Testis (tissue), 3 donors: ENCODE data around the gene PPP1R13L. TPM values are rescaled to one million over a fixed set of nuclear protein-coding genes. Genes with fewer than 3 reads are reported as not detected.
"Not testable (repeated sequence)": the region's sequence is repeated elsewhere in the genome, so short reads cannot be mapped to it uniquely, and the experiment has no call there.

ENCODE experiments used
- DNase-seq: peaks from one replicate; pipeline ENCODE4 v3.0.0-alpha.2; 2019
- H3K27ac ChIP-seq, 2 donors: fragments of 200-600 bp; sonication (generic); one replicate each; pipeline ENCODE4 v1.5.1; 2019
- H3K27me3 ChIP-seq: fragments of 200-600 bp; sonication (generic); one replicate; pipeline ENCODE4 v1.5.1; 2019
- H3K36me3 ChIP-seq: fragments of 200-600 bp; sonication (generic); one replicate; pipeline ENCODE4 v1.5.1; 2017; ENCODE audit warnings: low read depth; ENCODE audit errors: missing control alignments
- H3K4me1 ChIP-seq: fragments of 200-600 bp; sonication (generic); one replicate; pipeline ENCODE4 v1.5.1; 2019
- H3K4me3 ChIP-seq, 2 donors: fragments of 200-600 bp; sonication (generic); one replicate each; pipeline ENCODE4 v1.5.1; 2017 to 2019
- H3K9me3 ChIP-seq: fragments of 200-600 bp; sonication (generic); one replicate; pipeline ENCODE4 v1.5.1; 2017
- CTCF ChIP-seq, 3 experiments: fragments of 450-650 bp in 2 of 3; fragments of 200-600 bp in 1 of 3; sonication (generic) in 1 of 3; IDR thresholded peaks; one replicate each; pipeline ENCODE4 v1.5.1; 2016 to 2019; ENCODE audit warnings: antibody characterized with exemption in 3 of 3, mild to moderate bottlenecking in 2 of 3, moderate library complexity in 1 of 3
- POLR2A ChIP-seq: fragments of 450-650 bp; IDR thresholded peaks from one replicate; pipeline ENCODE4 v1.6.1; 2017; ENCODE audit warnings: antibody characterized with exemption, mild to moderate bottlenecking, moderate library complexity
- WGBS, 2 donors: methylation state at CpG; one replicate each; pipeline ENCODE4 v1.1.5; 2018; 5-methylcytosine and 5-hydroxymethylcytosine counted together
- intact Hi-C: fragments of 100-400 bp; cut with DNase I; formaldehyde crosslinking; loops from one replicate; pipeline ENCODE4 v1.15.1; 2023; ENCODE audit warnings: low total_unique reads
- microRNA-seq, 2 donors: library from miRNA; unstranded; fragments of <30 nt; microRNA quantifications; one replicate each; pipeline ENCODE4, GENCODE V29; 2016; ENCODE audit warnings: borderline number of aligned reads in 2 of 2, borderline replicate concordance in 1 of 2
- polyA plus RNA-seq: library from polyadenylated mRNA; stranded (reverse); fragments of 350-450 nt; fragmentation: Illumina TruSeq; extraction: RNeasy Lipid Tissue Mini Kit (QIAGEN cat#74804); gene quantifications from one replicate; pipeline ENCODE4 v1.2.3, GENCODE V29; 2014; ENCODE audit warnings: low read depth, low replicate concordance; ENCODE audit not compliant: insufficient read depth
- small RNA-seq, 2 donors: library from RNA; depleted of rRNA; stranded (forward); fragments of <200 nt; gene quantifications; one replicate each; pipeline ENCODE3, GENCODE V24; 2016
- total RNA-seq, 2 donors: library from RNA; depleted of rRNA; stranded (reverse); fragments of >200 nt; gene quantifications; one replicate each; pipeline ENCODE4 v1.2.3, GENCODE V29; 2016

The PPP1R13L gene
- total and polyA plus RNA-seq, 3 donors from 2014 or later, result 9.7 to 13.3 (median 12.2) TPM

- Histone ChIP-seq H3K9me3 (no peaks in the 10 kb centered on the region), H3K4me1 (no peaks in the 10 kb centered on the region), H3K36me3 (no peaks in the 10 kb centered on the region), H3K27me3 (no peaks in the 10 kb centered on the region), H3K27ac (no peak overlapping the region), H3K4me3 (no peak overlapping the region)
- TF ChIP-seq POLR2A, result no peak
- TF ChIP-seq CTCF (IDR thresholded peaks at IDR 0.05), result no peak
- 57 to 59% methylated on average over 6 of the region's 6 CpGs for WGBS, 2 donors
- DNase-seq, result no peak
- intact Hi-C loops, result no loop called here
These were observed 65.2 kb downstream of the PPP1R13L start for GRCh38 chr19:45339629-45340028.

DNA sequence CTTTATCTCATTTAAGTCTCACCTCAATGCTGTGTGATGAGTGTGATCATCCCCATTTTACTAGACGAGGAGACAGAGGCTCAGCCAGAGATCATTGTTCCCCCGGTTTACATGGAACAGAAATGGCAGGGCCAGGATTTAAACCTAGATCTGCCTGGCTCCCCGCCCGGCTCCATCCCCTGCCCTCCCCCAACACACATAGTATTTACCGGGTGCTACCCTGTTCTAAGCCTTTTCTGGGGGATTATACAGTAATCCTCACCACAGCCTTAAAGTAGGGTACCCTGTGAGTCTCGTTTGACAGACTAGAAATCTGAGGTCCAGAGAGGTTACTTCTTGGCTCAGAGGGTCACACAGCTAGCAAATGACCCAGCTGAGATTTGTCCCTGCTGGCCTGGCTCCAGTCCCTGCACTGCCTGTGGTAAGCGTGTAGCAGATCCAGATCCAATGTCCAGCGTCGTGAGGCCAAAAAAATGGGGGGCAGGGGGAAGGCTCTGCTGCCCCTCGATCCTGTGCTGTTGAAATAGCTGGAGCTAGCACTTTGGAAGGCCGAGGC is 68.1 kb downstream of the PPP1R13L start:
- no peak overlapping the region for H3K27ac ChIP-seq
- TF ChIP-seq CTCF (IDR thresholded peaks at IDR 0.05) (no peak), POLR2A (no peak)
- no peaks in the 10 kb centered on the region for H3K36me3 ChIP-seq
- H3K4me3 ChIP-seq, result no peak overlapping the region
- no peaks in the 10 kb centered on the region for H3K9me3 ChIP-seq
- DNase-seq, result no peak
- no peaks in the 10 kb centered on the region for H3K27me3 ChIP-seq
- H3K4me1 ChIP-seq, result no peaks in the 10 kb centered on the region
- intact Hi-C loops, result no loop called here
- WGBS, 2 donors, result 78 to 82% methylated on average over 11 of the region's 11 CpGs

DNA sequence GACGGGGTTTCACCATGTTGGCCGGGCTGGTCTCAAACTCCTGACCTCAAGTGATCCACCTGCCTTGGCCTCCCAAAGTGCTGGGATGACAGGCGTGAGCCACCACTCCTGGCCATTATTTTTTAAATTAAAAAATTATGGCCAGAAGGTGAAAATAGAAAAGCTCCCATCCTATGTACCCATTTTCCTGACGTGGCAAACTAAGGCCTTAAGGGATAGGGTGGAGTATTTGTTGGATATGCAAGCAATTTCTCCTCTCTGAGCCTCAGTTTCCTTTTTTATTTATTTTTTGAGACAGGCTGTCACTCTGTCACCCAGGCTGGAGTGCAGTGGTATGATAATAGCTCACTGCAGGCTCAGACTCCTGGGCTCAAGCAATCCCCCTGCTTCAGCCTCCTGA is 70.0 kb downstream of the PPP1R13L start:
- H3K4me3 ChIP-seq, H3K27ac ChIP-seq, H3K27me3 ChIP-seq, H3K4me1 ChIP-seq, H3K36me3 ChIP-seq, H3K9me3 ChIP-seq, DNase-seq, intact Hi-C loops: not testable (repeated sequence)
- 90 to 93% methylated on average over 4 of the region's 4 CpGs for WGBS, 2 donors

GRCh38 chr19:45333609-45334303 is 71.1 kb downstream of the PPP1R13L start:
- H3K36me3 ChIP-seq, result no peaks in the 10 kb centered on the region
- intact Hi-C loops, result no loop called here
- 77 to 89% methylated on average over 10 of the region's 10 CpGs for WGBS, 2 donors

DNA sequence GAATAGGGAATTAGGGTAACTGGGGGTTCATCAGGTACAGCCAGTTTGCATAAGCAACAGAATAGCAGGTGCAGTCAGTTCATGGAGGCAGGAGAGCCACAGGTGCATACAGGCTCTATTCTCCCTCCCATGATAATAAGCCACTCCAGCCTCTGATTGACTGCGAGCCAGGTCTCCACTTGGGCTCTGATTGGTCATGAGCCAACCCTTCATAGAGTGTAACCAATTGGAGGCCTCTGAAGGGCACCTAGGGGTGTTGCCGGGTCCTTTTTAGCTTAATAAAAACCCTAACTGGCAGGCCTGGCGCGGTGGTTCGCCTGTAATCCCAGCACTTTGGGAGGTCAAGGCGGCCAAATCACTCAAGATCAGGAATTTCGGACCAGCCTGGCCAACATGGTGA is 73.5 kb downstream of the PPP1R13L start:
- no peak overlapping the region for H3K27ac ChIP-seq
- TF ChIP-seq POLR2A (no peak), CTCF (IDR thresholded peaks at IDR 0.05) (no peak)
- H3K4me3 ChIP-seq, result no peak overlapping the region
- DNase-seq, result no peak
- H3K36me3 ChIP-seq, result no peaks in the 10 kb centered on the region
- no peaks in the 10 kb centered on the region for H3K4me1 ChIP-seq
- no peaks in the 10 kb centered on the region for H3K27me3 ChIP-seq
- WGBS, 2 donors, result 20 to 77% methylated on average over 1 to 7 of the region's 7 CpGs
- intact Hi-C loops, result no loop called here
- no peaks in the 10 kb centered on the region for H3K9me3 ChIP-seq

More at GRCh38 chr19:45333609-45334303, 71.1 kb downstream of the PPP1R13L start:
- H3K27ac ChIP-seq, result no peak overlapping the region
- H3K4me1 ChIP-seq, result no peaks in the 10 kb centered on the region
- H3K9me3 ChIP-seq, result no peaks in the 10 kb centered on the region
- no peak for TF ChIP-seq POLR2A
- no peak for TF ChIP-seq CTCF (IDR thresholded peaks at IDR 0.05)
- H3K4me3 ChIP-seq, result no peak overlapping the region
- DNase-seq, result no peak
- no peaks in the 10 kb centered on the region for H3K27me3 ChIP-seq

Small RNA genes within 50 kb of the gene (microRNA-seq; reads per million reads assigned to microRNA genes)
- gene MIR6088, result 0 to 0.70 reads per million in 2 donors

Small RNA genes within 50 kb of the gene (small RNA-seq; reads per million reads assigned to genes)
- 0 reads per million in 2 donors for gene MIR6088

Other genes with a start within 250 kb of the PPP1R13L start
- gene NKPD1, start 244.1 kb downstream of the PPP1R13L start, total RNA-seq, result 1 to 10 TPM; 1.3 to 4.2 TPM
- gene NKPD1, start 244.1 kb downstream of the PPP1R13L start, polyA plus RNA-seq, result 1.0 TPM
- gene TRAPPC6A, start 226.8 kb downstream of the PPP1R13L start, total RNA-seq, result 10 to 100 TPM; 38.7 to 42.8 TPM
- 37.0 TPM for gene TRAPPC6A, start 226.8 kb downstream of the PPP1R13L start, polyA plus RNA-seq
- 10 to 100 TPM; 38.2 to 43.7 TPM for gene BLOC1S3, start 226.3 kb downstream of the PPP1R13L start, total RNA-seq
- gene BLOC1S3, start 226.3 kb downstream of the PPP1R13L start, polyA plus RNA-seq, result 14.1 TPM
- 10 to 100 TPM; 29.5 to 30.2 TPM for gene EXOC3L2, start 159.7 kb downstream of the PPP1R13L start, total RNA-seq
- gene EXOC3L2, start 159.7 kb downstream of the PPP1R13L start, polyA plus RNA-seq, result 7.4 TPM
- gene MARK4, start 153.8 kb downstream of the PPP1R13L start, total RNA-seq, result 100 to 1,000 TPM; 197 to 200 TPM
- gene MARK4, start 153.8 kb downstream of the PPP1R13L start, polyA plus RNA-seq, result 114 TPM
- gene CKM, start 82.2 kb downstream of the PPP1R13L start, total RNA-seq, result 10 to 100 TPM; 16.5 to 22.4 TPM
- gene CKM, start 82.2 kb downstream of the PPP1R13L start, polyA plus RNA-seq, result 61.1 TPM
- gene KLC3, start 64.3 kb downstream of the PPP1R13L start, total RNA-seq, result 10 to 100 TPM in 1 of 2 donors, 1 to 10 TPM in 1; 5.9 to 13.7 TPM
- 6.4 TPM for gene KLC3, start 64.3 kb downstream of the PPP1R13L start, polyA plus RNA-seq
- gene ERCC2, start 34.5 kb downstream of the PPP1R13L start, total RNA-seq, result 10 to 100 TPM; 46.4 to 49.8 TPM
- 37.5 TPM for gene ERCC2, start 34.5 kb downstream of the PPP1R13L start, polyA plus RNA-seq
- 10 to 100 TPM; 10.2 to 12.1 TPM for gene POLR1G, start 1.6 kb upstream of the PPP1R13L start, total RNA-seq
- gene POLR1G, start 1.6 kb upstream of the PPP1R13L start, polyA plus RNA-seq, result 5.8 TPM
- 10 to 100 TPM; 71.8 to 95.7 TPM for gene ERCC1, start 18.8 kb upstream of the PPP1R13L start, total RNA-seq
- gene ERCC1, start 18.8 kb upstream of the PPP1R13L start, polyA plus RNA-seq, result 112 TPM
- 1 to 10 TPM; 1.2 to 3.9 TPM for gene FOSB, start 62.9 kb upstream of the PPP1R13L start, total RNA-seq
- gene FOSB, start 62.9 kb upstream of the PPP1R13L start, polyA plus RNA-seq, result 22.7 TPM
- gene RTN2, start 92.0 kb upstream of the PPP1R13L start, total RNA-seq, result 1 to 10 TPM; 5.2 to 5.3 TPM
- gene RTN2, start 92.0 kb upstream of the PPP1R13L start, polyA plus RNA-seq, result 4.2 TPM
- 1 to 10 TPM; 1.9 to 2.3 TPM for gene PPM1N, start 93.4 kb upstream of the PPP1R13L start, total RNA-seq
- 3.4 TPM for gene PPM1N, start 93.4 kb upstream of the PPP1R13L start, polyA plus RNA-seq
- gene VASP, start 102.4 kb upstream of the PPP1R13L start, total RNA-seq, result 10 to 100 TPM; 52.7 to 57.9 TPM
- 37.7 TPM for gene VASP, start 102.4 kb upstream of the PPP1R13L start, polyA plus RNA-seq
- 10 to 100 TPM; 18.3 to 19.3 TPM for gene OPA3, start 179.7 kb upstream of the PPP1R13L start, total RNA-seq
- gene OPA3, start 179.7 kb upstream of the PPP1R13L start, polyA plus RNA-seq, result 20.9 TPM
- gene GPR4, start 197.1 kb upstream of the PPP1R13L start, total RNA-seq, result 1 to 10 TPM in 1 of 2 donors, under 1 TPM in 1; 0.81 to 1.9 TPM
- gene GPR4, start 197.1 kb upstream of the PPP1R13L start, polyA plus RNA-seq, result 3.2 TPM
- gene EML2, start 234.3 kb upstream of the PPP1R13L start, total RNA-seq, result 10 to 100 TPM; 36.3 to 48.4 TPM
- 28.5 TPM for gene EML2, start 234.3 kb upstream of the PPP1R13L start, polyA plus RNA-seq